Right lobe of liver (tissue), 6 donors: Measurements from ENCODE around the gene TNPO2. TPM values are rescaled to one million over a fixed set of nuclear protein-coding genes. Genes with fewer than 3 reads are reported as not detected.

ENCODE experiments used
- ATAC-seq, 4 donors: fragments of 200-7000 bp; cut with Tn5 transposase; one replicate each; pipeline ENCODE4 v1.9.1; 2020; ENCODE audit warnings: mild to moderate bottlenecking in 4 of 4, moderate library complexity in 4 of 4
- DNase-seq, 3 donors: peaks; one replicate each; pipeline ENCODE4 v3.0.0-alpha.2; 2020
- H3K27ac ChIP-seq, 3 donors: fragments of 200-600 bp; one replicate each; pipeline ENCODE4 v1.8.0; 2022
- H3K27me3 ChIP-seq, 2 donors: fragments of 200-600 bp; one replicate each; pipeline ENCODE4 v1.8.0; 2022
- H3K36me3 ChIP-seq, 4 donors: fragments of 200-600 bp; sonication (generic) in 1 of 4; one replicate each; pipeline versions ENCODE4 v1.5.1 to v1.8.0; 2017 to 2022; ENCODE audit warnings: control low read depth in 1 of 4
- H3K4me1 ChIP-seq, 4 donors: fragments of 200-600 bp; sonication (generic) in 1 of 4; one replicate each; pipeline versions ENCODE4 v1.5.1 to v1.8.0; 2017 to 2022; ENCODE audit warnings: control low read depth in 1 of 4
- H3K4me3 ChIP-seq, 3 donors: fragments of 200-600 bp; one replicate each; pipeline ENCODE4 v1.8.0; 2022
- H3K9me3 ChIP-seq, 4 donors: fragments of 200-600 bp; sonication (generic) in 1 of 4; one replicate each; pipeline versions ENCODE4 v1.5.1 to v1.8.0; 2017 to 2022; ENCODE audit warnings: control low read depth in 1 of 4
- CTCF ChIP-seq, 4 donors: fragments of 200-600 bp in 3 of 4; fragments of 450-650 bp in 1 of 4; IDR thresholded peaks; one replicate each; pipeline versions ENCODE4 v1.5.1 to v1.8.0; 2016 to 2022; ENCODE audit warnings: antibody characterized with exemption in 4 of 4, mild to moderate bottlenecking in 2 of 4
- POLR2A ChIP-seq: fragments of 450-650 bp; IDR thresholded peaks from one replicate; pipeline ENCODE4 v1.6.1; 2017; ENCODE audit warnings: antibody characterized with exemption, mild to moderate bottlenecking
- WGBS: methylation state at CpG from one replicate; pipeline ENCODE4 v1.1.6; 2018; ENCODE audit warnings: low coverage, low lambda C conversion rate; ENCODE audit not compliant: insufficient coverage; ENCODE audit errors: missing lambda C conversion rate; 5-methylcytosine and 5-hydroxymethylcytosine counted together
- intact Hi-C, 2 donors: fragments of 100-400 bp; cut with DNase I; formaldehyde crosslinking; loops; one replicate each; pipeline versions ENCODE4 v1.11.2 to v1.14.1; 2022
- total RNA-seq, 6 experiments: library from RNA; depleted of rRNA in 2 of 6; stranded (reverse); fragments of >200 nt in 2 of 6; fragmentation: NEBNext Ultra II Directional in 3 of 6; extraction: Animal tissue kit (Norgen Biotek cat#: 25700) in 3 of 6; gene quantifications; one replicate each; pipeline versions ENCODE4 v1.1.0 to v1.2.4, GENCODE V29; 2016 to 2023
- donor health status: DM: no; HTN: yes; CAD: no.
- donor health status: DM: no; HTN: no; CAD: no.
- donor health status: DM: no; HTN: no; CAD: no.
- donor health status: DM: no; HTN: yes; CAD: no.
- donor health status: DM: no; HTN: yes; CAD: no.

TNPO2 gene
- total RNA-seq, 6 experiments from 2014 or later: 14.8 to 28.7 (median 19.6) TPM

DNA sequence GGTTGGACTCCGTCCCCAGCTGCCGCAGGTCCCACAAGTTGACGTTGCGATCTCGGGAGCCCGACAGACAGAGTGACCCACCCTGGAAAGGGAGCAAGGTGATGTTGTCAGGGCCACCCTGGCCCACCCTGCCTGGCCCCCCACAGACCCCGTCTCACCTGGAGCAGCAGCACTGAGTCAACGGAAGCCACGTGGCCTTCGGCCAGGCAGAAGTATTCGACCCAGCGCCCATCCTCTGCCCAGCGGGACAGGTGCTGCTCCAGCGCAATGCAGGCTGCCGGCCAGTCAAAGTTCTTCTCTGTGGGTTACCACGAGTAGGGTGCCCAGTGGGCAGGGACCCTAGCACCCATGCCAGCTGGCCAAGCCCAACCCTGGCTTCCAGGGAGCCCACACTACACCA is 29.1 kb downstream of the TNPO2 start:
- 100% methylated on average over 4 of the region's 16 CpGs for WGBS
- H3K9me3 ChIP-seq: no peaks in the 10 kb centered on the region
- TF ChIP-seq POLR2A: no peak
- no peak for TF ChIP-seq CTCF (IDR thresholded peaks at IDR 0.05)
- no peak for ATAC-seq
- H3K27ac ChIP-seq: no peak overlapping the region
- no peak for DNase-seq
- H3K4me1 ChIP-seq: peaks cover 0 to 11% (median 4%) of the 10 kb centered on the region in 4 donors
- no peaks in the 10 kb centered on the region for H3K36me3 ChIP-seq
- no peaks in the 10 kb centered on the region for H3K27me3 ChIP-seq
- intact Hi-C loops: no loop called here
- no peak overlapping the region for H3K4me3 ChIP-seq

- DNase-seq (no peak), ATAC-seq (no peak)
- Histone ChIP-seq H3K36me3 (no peaks in the 10 kb centered on the region), H3K27me3 (no peaks in the 10 kb centered on the region), H3K27ac (no peak overlapping the region), H3K4me3 (no peak overlapping the region), H3K4me1 (peaks cover 0 to 11% (median 4%) of the 10 kb centered on the region in 4 donors), H3K9me3 (no peaks in the 10 kb centered on the region)
- WGBS: 89% methylated on average over 1 of the region's 5 CpGs
- intact Hi-C loops: no loop called here
- no peak for TF ChIP-seq CTCF (IDR thresholded peaks at IDR 0.05)
- no peak for TF ChIP-seq POLR2A
Measured at GRCh38 chr19:12692960-12693359, 30.8 kb downstream of the TNPO2 start.

DNA sequence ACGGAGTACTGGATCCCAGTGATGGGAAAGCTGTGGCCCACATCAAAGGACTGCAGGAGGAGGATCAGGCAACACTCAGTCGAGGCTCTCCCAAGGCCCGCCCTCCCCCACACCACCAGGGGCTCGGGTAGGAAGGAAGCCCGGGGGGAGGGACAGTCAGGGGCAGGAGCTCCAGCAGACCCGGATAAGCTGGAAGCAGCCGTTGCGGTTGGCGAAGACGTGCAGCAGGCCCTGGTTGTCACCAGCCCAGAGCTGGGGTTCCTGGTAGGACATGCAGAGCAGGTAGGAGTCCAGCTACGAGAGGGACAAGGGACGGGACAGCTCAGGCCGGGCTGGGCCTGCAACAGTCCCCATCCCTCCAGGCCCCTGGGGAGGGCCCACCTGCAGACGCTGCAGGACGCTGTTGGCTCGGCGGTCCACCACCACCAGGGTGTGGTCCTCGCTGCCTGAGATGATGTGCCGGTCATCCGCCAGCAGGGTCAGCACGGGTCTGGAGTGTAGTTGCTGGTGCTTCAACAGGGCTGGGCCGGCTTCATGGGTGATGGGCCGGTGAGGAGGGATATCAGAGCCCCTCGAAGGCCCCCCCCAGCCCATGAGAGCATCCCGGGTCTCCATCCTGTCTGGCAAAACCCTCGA is 34.0 kb downstream of the TNPO2 start:
- no peak for DNase-seq
- TF ChIP-seq CTCF (IDR thresholded peaks at IDR 0.05) (no peak), POLR2A (no peak)

DNA sequence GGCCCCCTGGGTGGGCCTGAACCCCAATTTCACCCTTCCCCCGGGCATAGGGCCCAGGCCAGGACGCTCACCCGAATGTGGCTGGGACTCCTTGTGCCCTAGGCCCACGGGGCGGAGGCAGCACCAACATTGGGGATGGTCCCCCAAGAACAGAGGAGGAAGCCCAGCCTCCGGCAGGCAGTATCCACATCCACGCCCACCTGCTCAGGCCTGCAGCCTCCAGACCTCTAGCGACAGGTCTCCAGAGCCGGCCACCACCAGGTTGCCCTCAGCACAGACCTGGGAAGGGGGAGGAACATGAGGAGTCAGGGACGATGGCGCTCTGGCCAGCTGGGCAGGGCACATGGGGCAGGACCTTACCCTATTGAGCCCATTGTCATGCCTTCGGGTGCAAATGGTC is 34.7 kb downstream of the TNPO2 start:
- peak in 1 of 4 donors; percentile 7 for ATAC-seq
- Histone ChIP-seq H3K36me3 (no peaks in the 10 kb centered on the region), H3K4me1 (no peaks in the 10 kb centered on the region), H3K27me3 (no peaks in the 10 kb centered on the region), H3K27ac (no peak overlapping the region), H3K4me3 (no peak overlapping the region), H3K9me3 (no peaks in the 10 kb centered on the region)
- no peak for TF ChIP-seq CTCF (IDR thresholded peaks at IDR 0.05)
- no peak for TF ChIP-seq POLR2A
- intact Hi-C loops: no loop called here
- WGBS: no CpG with 5 or more reads among the region's 12 CpGs
- DNase-seq: no peak

More for the DNA sequence above, 34.0 kb downstream of the TNPO2 start:
- Histone ChIP-seq H3K4me3 (no peak overlapping the region), H3K27me3 (no peaks in the 10 kb centered on the region), H3K36me3 (no peaks in the 10 kb centered on the region), H3K4me1 (no peaks in the 10 kb centered on the region), H3K9me3 (no peaks in the 10 kb centered on the region), H3K27ac (no peak overlapping the region)
- 60% methylated on average over 1 of the region's 26 CpGs for WGBS
- intact Hi-C loops: no loop called here
- ATAC-seq: peak in 1 of 4 donors; percentile 19
